ENCODE results near the gene CDC73.

DNA sequence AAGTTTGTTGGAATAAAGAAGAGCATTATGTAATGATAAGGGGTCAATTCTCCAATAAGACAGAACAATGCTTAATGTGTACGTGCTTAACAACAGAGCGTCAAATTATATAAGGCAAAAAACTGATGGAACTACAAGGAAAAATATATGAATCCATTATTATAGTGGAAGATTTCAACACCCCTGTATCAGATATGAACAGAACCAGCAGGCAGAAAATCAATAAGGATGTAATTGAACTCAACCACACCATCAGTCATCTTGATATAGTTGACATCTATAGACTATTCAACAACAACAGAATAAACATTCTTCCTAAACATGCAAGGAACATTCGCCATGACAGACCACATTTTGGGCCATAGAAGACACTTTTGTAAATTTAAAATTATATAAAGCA lies 3.6 kb upstream of the CDC73 start:
- TF ChIP-seq, protein P1, sequence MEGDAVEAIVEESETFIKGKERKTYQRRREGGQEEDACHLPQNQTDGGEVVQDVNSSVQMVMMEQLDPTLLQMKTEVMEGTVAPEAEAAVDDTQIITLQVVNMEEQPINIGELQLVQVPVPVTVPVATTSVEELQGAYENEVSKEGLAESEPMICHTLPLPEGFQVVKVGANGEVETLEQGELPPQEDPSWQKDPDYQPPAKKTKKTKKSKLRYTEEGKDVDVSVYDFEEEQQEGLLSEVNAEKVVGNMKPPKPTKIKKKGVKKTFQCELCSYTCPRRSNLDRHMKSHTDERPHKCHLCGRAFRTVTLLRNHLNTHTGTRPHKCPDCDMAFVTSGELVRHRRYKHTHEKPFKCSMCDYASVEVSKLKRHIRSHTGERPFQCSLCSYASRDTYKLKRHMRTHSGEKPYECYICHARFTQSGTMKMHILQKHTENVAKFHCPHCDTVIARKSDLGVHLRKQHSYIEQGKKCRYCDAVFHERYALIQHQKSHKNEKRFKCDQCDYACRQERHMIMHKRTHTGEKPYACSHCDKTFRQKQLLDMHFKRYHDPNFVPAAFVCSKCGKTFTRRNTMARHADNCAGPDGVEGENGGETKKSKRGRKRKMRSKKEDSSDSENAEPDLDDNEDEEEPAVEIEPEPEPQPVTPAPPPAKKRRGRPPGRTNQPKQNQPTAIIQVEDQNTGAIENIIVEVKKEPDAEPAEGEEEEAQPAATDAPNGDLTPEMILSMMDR (IDR thresholded peaks at IDR 0.05), result no peak
- TF ChIP-seq POLR2A (IDR thresholded peaks at IDR 0.05; ENCODE audit: low read depth) (no peak), POLR2AphosphoS5 (IDR thresholded peaks at IDR 0.05) (no peak), EP300 (IDR thresholded peaks at IDR 0.05) (no peak)
